Stimulated activated CD4-positive, alpha-beta T cell treated with anti-CD3 and anti-CD28 coated beads, Interleukin-2, amount 100 ng/mL, for 4 hours (primary cell): ENCODE results near the gene ABAT.

Experiments used
- DNase-seq: peaks from one replicate; pipeline ENCODE4 v3.0.0-alpha.2; 2020; ENCODE audit warnings: low read depth

ABAT gene

GRCh38 chr16:8717892-8718415, 43.5 kb downstream of the ABAT start:
- DNase-seq: no peak

GRCh38 chr16:8718851-8719680, 44.6 kb downstream of the ABAT start:
- DNase-seq: no peak

- no peak for DNase-seq
Observed at GRCh38 chr16:8720080-8720966, 45.9 kb downstream of the ABAT start.

GRCh38 chr16:8720967-8721308, 46.5 kb downstream of the ABAT start:
- DNase-seq: no peak

GRCh38 chr16:8721336-8722024, 47.1 kb downstream of the ABAT start:
- no peak for DNase-seq

GRCh38 chr16:8722025-8722348, 47.6 kb downstream of the ABAT start:
- DNase-seq: no peak

GRCh38 chr16:8725513-8726178, 51.2 kb downstream of the ABAT start:
- DNase-seq: no peak

GRCh38 chr16:8727131-8727806, 52.9 kb downstream of the ABAT start:
- no peak for DNase-seq

GRCh38 chr16:8727857-8728618, 53.6 kb downstream of the ABAT start:
- DNase-seq: no peak

- no peak for DNase-seq
Observed at GRCh38 chr16:8729779-8730334, 55.4 kb downstream of the ABAT start.

GRCh38 chr16:8730335-8730915, 56.0 kb downstream of the ABAT start:
- DNase-seq: no peak

- no peak for DNase-seq
Observed at GRCh38 chr16:8733849-8734540, 59.6 kb downstream of the ABAT start.

- no peak for DNase-seq
Observed at GRCh38 chr16:8735574-8735973, 61.2 kb downstream of the ABAT start.

GRCh38 chr16:8736123-8736668, 61.8 kb downstream of the ABAT start:
- no peak for DNase-seq

GRCh38 chr16:8739151-8739550, 64.7 kb downstream of the ABAT start:
- DNase-seq: no peak

- no peak for DNase-seq
Observed at GRCh38 chr16:8739989-8740704, 65.7 kb downstream of the ABAT start.

GRCh38 chr16:8740775-8741355, 66.4 kb downstream of the ABAT start:
- no peak for DNase-seq

- no peak for DNase-seq
Observed at GRCh38 chr16:8741636-8742035, 67.2 kb downstream of the ABAT start.
